NCI-H526 (cell line): ENCODE data around the gene DPP10.
A peak's percentile ranks its signal among the peaks of the same experiment; 100 is the strongest.
"Not testable (repeated sequence)": the region's sequence is repeated elsewhere in the genome, so short reads cannot be mapped to it uniquely, and the experiment has no call there.

Experiments
- DNase-seq, 2 experiments: peaks; one replicate each; lab custom pipeline; 2025; lab: John Stamatoyannopoulos, UW

The DPP10 gene

DNA sequence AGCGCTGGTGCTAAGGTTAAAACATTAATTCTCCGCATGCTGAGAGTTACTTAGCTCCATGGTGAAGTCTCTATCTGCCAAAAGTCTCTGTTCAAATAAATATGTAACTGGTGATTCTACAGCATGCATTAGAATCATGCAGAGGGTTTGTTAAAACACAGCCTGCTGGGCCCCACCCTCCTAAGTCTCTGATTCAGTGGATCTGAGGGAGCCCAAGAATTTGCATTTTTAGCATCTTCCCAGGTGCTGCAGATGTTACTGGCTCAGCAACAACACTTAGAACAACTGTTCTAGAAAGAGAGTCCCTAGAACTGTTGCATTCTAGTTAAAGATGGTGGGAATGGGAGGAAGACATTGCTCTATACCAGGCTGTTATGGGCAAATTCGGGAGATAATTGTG lies 73.4 kb downstream of the DPP10 start:
- DNase-seq, result no peak

DNA sequence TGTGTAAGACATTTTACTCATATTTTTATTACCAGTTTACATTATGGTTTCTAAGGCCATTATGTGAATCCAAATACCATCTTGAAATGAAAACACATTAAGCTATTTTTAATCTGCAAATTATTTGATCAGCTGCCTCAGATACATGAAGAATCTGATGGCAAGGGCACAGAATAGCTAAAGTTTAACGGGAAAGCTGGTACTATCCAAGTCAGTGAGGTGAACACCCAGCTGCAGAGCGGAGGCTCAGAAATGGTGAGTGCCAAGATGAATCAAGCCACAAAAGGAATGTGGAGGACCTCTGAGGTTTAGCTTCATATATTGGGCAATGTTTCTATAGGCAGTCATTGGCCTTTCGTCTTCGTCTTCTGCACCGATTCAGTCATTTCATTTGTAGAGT lies 75.1 kb downstream of the DPP10 start:
- DNase-seq, result no peak

DNA sequence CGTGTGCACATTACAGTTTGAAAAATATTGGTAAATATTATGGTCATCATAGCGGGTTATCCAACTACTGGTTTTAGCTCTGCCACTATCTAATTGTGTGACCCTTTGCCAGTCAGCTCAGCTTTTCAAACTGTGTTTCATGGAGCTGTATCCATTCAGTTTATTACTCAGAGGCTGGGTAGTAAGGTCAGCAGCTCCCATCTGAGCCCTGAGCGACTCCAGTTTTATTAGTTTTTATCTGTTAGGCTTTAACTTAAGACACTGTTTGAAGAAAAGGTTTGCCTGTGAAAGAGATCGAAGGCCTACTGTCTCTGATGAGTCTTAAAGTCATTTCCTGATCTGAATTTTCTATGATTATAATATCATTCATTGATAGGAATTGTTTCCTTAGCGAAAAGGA lies 76.3 kb downstream of the DPP10 start:
- DNase-seq, result no peak

DNA sequence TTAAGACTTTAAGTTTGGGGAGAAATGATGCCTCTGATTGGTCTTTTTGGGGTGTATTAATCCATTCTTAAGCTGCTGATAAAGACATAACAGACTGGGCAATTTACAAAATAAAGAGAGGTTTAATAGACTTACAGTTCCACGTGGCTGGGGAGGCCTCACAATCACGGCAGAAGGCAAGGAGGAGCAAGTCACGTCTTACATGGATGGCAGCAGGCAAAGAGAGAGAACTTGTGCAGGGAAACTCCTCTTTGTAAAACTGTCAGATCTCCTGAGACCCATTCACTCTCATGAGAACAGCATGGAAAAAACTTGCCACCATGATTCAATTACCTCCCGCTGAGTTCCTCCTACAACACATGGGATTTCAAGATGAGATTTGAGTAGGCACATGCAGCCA lies 80.2 kb downstream of the DPP10 start:
- DNase-seq, result not testable (repeated sequence)

DNA sequence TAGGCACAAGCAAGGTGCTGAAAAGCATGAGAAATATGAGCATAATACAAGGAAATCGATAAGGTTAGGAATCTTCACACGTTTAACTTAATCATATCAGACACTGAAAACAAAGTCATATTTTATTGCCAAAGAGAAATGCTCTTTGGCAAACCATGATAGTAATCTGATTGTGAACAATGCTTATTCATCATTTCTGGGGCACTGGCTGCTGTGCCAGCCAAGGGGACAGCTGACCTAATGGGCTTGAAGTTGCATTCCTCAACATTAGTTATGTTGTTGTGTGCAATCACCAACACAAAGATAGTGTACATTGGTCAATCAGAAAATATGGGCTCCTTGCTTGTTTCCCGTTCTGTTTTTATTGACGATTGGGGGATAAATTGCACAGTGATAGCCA lies 83.5 kb downstream of the DPP10 start:
- DNase-seq, result no peak

DNA sequence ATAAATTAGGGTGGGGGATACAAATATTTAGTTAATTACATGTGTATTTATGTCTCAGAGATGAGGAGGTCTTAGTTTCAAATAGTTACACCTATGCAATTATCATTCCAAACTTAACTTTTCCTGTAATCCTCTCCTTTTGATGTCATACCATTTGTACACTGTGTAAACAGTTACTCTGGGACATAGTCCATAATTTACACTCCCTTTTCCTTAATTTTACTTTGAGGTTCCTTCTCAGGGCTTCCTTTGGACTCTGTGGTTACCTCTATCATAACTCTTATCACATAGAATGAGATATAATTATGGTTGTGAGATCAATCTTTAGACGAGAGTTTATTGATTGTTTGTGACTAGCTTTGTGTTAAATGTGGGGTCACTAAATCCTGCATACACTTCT lies 84.4 kb downstream of the DPP10 start:
- no peak for DNase-seq

DNA sequence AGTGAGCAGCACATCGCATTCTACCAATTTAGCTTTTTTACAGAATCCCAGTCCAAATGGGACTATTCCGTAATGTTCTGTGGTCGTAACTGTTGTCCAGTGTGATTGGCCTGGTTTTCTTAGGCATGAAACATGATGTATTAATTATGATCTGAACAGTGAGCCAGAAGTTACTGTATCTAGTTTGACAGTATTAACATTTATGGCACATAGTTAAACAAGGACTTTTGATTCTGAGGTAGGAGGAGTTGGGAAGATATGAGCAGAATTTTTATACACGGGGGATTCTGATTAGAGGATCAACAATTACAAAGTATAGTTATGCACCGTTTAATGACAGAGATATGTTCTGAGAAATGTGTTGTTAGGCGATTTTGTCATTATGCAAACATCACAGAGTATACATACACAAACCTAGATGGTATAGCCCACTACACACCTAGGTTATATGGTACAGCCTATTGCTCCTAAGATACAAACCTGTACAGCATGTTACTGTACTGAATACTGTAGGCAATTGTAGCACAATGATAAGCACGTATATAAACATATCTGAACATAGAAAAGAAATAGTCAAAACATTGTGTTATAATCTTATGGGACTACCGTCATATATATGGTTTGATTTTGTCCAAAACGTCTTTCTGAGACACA lies 85.0 kb downstream of the DPP10 start:
- no peak for DNase-seq

DNA sequence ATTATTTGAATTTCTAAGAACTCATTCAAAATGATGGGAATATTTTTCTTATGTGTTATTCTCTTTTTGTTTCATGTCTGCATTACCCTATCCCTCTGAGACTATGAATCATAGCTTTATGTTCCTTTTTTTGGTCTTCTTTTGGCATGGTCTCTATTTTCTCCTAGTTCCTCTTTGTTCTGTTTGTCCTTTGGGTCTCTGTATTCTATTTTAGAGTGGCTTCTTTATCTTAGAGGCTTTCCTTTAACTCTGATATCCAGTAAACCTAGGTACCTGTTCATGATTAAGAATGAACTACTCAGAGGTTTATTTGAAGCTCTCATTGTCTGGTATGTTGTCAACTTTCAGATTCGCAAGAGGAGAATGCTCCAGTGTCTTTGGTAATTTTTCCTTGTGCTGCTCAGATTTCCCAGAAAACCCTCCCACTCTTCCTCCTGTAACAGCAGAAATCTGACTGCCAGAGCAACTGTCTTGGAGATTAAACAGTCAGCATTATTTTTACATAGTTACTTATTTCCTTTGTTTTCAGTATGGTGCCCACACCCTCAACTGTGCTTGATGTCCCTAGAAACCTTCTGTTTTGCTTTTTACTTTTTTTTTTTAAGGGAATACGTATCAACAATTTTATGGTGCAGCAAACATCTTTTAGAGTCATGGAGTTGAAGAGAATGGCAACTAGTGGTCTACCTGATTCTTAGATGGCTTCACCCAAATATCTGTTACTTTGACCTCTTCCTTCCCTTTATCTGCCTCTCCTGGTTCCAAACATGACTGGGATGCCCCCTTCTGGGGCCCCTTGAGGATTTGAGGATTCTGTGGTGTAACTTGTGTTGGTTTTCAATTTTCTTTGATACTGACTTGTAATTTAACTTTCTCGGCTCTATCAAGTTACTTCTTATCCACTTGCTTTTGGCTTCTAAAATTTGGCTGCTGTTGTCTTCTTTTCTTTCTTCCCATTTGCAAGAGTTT lies 92.0 kb downstream of the DPP10 start:
- no peak for DNase-seq

DNA sequence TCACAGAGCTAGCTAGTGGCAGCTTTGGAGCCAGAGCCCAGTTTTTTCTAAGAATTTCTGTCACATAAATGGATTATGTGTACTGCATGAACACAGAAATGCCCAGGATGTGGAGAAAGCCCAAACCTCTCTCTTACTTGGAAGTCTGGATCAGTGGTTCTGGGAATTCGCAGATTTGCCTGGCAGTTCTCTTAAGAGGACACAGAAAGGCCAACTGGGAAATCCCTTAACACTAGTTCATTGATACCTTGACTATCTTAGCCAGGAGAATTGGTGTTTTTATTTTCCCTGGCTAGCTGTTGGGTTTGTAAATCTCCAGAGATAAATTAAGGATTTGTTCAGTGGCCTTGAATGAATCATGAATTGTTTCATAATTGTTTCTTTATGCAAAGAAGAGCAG lies 95.3 kb downstream of the DPP10 start:
- no peak for DNase-seq

DNA sequence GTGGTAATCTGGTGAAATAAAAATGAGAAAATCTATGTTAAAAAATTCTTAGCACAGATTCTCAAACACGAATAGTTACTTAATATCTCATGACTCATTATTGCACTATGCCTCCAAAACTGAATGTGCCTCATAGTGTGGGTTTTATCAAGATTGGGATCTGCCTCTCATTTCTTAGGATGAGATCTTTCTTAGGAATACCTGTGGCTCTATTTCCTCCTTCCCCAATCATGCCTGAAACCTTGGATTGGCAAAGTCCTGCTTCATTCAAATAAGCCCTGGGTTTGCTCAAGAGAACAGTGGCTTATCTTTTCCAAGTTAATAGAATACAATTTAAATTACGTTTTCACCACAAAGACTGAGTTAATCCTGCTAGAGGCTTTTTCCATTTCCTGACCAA lies 100.3 kb downstream of the DPP10 start:
- DNase-seq, result no peak

DNA sequence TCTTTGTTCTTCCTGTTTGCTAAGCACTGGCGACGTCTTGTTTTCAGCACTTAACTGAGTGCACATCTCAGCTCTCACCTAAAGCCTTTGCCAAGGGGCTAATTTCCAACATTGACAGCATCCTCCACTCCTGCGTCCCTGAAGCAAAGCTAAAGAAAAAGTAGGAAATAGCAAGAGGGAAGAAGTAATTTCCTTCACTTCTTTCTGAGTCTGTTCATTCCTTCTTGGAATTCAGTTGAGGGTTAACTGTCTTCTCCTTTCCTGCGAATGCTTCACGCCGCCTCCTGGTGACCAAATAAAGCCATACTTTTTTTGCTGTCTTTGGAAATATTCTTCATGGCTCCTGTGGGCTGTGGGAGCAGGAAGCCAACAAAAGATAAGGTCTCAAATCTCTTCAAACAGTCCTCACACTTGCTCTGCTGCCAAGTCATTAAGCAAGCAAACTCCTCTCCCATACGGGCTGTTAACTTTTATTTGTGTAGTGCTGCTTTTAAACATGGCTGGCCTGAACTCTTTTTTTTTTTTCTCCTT lies 100.9 kb downstream of the DPP10 start:
- peak; percentile 0 to 2 for DNase-seq

DNA sequence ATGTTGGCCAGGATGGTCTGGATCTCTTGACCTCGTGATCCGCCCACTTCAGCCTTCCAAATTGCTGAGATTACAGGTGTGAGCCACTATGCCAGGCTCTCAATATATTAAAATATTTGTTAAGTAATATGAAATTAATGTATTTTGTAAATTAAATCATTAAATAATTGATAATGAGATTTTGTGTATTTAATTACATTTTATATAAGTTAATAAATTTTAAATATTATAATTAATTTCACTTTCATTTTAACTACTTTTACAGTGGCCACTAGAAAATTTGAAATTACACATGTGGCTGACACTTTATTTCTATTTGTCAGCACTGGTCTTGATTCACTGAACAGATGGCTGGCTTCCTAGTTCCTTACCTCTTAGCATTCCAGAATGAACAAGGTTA lies 102.6 kb downstream of the DPP10 start:
- no peak for DNase-seq

DNA sequence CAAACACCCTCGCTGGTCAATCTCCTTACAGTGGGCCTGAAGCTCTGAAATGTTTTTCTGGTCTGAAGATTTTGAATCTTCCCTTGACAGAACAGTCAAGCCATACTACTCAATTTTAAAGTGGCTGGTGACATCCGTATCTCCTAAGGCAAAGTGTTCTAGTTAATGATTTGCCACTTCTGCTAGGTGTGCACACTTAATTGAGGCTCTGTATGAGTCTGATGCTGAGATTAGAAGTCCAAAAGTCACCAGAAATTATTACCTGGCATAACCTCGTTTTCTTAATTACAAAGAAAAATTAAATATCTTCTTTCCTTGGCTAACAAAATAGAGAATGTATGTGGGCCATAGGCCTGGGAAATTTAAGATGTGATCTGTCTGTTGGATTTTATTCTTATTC lies 104.1 kb downstream of the DPP10 start:
- no peak for DNase-seq

DNA sequence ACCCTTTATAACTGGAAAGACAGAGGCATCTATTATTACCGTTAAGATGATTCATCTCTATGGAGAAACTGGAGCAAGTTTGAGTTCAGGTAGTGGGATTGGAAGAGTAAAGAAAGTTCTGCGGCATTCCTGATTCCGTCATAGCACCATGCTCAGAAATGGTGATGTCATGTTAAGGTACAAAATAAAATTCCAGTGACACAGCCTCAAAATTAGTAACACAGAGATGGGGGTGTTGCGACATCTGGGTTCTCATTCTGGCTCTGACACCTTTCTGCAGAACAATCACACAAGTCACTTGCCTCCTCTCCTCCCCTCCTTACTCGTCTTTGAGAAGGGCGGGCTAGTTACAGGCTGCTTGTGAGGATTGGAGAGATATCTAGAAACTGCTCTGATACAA lies 105.7 kb downstream of the DPP10 start:
- DNase-seq, result no peak

DNA sequence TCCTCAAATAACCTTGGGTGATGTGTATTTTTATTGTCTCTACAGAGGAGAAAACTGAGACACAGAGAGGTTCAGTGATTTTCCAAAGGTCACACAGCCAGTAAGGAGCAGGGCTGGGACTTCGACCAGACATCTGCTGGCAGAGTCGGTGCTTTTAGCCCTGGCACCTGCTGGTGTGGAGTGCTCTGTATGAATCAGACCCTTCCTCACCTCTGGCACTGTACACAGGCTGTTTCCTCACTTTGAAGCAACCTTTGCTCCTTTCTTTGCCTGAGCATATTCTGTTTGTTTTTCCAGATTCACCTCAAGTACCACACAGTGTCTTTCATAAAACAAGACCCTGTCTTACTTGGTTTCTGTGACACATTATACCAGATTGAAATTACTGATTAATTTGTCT lies 107.9 kb downstream of the DPP10 start:
- no peak for DNase-seq

DNA sequence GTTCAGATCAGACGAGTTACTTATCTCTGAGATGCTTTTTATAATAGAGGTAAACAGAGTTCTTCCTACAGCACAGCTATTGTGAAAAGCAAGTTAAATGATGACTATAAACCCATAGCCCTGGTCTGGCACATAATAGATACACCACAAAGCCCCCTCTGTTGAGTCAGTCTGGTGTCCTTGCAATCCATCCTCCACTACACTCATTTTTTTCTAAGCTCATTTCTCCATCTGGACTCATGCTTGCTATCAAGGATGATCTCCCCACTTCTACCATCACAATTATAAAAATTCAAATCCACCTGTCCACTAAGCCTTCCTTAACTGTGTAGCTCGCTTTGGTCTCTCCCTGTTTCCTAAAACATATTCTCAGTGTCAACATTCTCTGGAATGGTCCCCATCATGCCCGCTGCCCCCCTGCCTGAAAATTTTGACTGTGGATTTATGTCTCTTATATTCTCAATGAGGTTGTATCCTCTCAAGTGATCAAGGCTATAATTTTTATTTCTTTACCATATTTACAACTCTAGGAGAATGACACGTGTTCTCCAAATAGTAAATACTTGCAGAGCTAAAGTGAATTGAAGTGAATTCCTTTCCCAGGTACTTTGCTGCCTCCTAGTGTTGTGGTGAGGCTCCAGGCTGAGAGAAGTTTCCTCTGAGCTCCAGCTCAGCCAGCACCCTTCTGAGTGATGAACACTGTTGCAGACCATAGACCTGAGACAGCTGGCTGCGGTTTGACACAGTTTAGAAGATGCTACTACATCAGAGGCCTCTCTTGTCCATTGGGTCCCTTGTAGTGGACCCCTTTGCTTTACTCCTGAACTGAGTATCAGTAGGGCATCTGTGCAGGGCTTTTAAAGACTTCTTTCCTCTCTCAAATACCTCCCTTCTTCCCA lies 108.7 kb downstream of the DPP10 start:
- DNase-seq, result peak; percentile 26 to 70

DNA sequence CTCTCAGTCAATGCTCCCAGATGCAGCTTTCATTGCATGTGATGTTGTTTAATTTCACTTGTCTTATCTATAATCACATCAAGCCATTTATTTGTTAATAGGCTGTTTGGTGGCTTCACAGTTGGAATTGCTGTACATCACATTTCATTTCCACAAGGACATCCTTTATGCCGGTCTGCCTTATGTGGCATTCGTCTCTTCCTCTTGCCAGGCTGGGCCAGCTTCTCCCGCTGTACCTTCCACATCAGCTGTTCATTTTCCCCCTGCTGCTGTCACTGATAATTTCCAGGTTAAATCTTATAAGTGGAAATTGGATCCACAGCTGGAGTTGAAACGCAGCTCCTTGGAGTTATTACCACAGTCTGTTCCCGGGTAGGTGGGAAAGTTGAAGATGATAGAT lies 110.6 kb downstream of the DPP10 start:
- no peak for DNase-seq

DNA sequence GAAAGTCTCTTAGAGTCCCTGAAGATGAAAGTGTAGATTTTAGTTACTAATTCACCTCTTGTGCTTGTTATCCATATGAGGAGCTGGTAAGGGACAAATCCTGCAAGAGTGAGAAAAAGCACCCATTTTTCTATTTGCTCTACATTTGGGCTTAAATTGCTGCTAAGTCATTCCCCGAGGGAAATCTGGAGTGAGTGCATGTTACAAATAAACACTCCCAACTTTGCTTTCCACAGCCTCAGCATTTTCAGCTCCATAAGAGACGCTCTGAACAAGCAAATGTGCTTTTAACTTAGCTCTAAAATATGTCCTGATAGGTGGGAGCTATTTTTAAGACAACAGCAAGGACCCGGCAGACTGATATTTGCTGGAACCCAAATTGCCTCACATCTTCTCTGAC lies 126.7 kb downstream of the DPP10 start:
- DNase-seq, result no peak

DNA sequence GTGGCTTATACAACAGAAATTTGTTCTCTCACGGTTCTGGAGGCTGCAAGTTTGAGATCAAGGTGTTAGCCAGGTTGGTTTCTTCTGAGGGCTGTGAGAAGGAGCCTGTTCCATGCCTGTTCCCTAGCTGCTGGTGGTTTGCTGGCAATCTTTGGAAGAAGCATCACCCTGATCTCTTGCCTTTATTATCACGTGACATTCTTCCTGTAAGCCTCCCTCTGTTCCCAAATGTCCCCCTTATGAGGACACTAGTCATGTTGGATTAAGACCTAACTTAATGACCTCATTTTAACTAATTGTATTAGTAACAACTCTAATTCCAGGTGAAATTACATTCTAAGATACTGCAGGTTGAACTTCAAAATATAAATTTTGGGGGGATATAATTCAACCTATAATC lies 135.2 kb downstream of the DPP10 start:
- no peak for DNase-seq

DNA sequence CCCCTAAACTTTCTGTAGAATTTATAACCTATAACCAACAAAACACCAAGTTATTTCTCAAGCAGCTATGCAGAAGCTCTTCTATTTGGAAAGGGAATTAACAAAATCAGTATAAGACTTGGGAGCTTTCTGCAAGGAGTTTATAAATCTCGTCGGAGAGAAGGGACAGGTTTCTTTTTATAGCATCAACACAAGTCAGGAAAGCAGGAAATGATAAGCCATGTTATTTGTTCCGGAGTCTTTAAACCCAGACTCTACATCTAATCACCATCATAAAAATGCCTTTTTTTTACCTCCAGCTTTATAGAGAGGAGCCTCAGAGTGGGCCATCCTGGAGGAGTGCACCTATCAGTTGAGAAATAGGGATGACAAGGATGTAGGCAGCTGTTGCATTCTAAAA lies 137.1 kb downstream of the DPP10 start:
- DNase-seq, result no peak

DNA sequence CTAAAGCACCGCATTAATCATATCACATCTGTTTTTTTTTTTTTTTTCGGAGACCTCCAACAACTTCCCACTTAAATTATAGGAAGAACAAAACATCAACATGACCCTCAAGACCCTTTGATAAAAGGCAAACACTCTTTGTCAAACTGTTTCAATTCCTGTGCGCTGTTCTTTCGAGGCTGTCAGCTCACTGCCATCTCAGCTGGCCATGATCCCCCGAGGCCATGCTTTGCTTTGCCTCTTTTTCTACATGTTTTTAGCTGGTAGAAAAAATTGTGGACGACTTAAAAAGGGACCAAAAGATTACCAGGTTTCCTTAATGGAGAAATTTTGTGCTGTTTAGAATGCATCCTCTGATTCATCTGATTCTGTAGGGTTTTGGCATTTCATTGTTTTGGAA lies 138.2 kb downstream of the DPP10 start:
- DNase-seq, result no peak

DNA sequence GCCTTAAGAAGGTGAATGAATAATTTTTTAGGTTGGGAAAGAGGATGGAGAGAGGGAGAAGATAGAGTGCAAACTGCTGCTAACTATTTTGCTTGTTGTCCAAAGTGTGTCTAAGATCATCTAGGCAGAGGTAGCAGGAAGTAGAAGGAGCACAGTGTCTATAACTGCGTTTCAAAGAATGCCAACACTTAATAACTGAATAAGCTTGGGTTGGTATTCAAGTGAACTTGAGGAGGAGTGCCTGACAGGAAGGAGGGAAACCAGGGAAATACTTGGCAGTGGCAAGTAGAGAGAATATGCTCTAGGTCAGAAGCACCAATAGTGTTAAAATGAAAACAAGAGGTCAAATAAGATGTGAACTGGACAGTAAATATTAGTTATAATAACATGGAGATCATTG lies 155.9 kb downstream of the DPP10 start:
- DNase-seq, result no peak
